CD4-positive, alpha-beta T cell (primary cell): ENCODE data around the gene CACNA2D3. TPM values are rescaled to one million over a fixed set of nuclear protein-coding genes. Genes with fewer than 3 reads are reported as not detected.

Experiments used
- ATAC-seq: fragments of 200-7000 bp; cut with Tn5 transposase; one replicate; pipeline ENCODE4 v1.10.0; 2022; ENCODE audit warnings: mild to moderate bottlenecking; ENCODE audit not compliant: poor library complexity
- CTCF ChIA-PET: fragments of 350-600 bp; sonication (Branson Sonifier 250); formaldehyde crosslinking; loops from one replicate; lab custom pipeline; 2021; ENCODE audit warnings: antibody characterized with exemption, inconsistent platforms; lab: Charles Lee
- POLR2A ChIA-PET: fragments of 350-600 bp; sonication (Branson Sonifier 250); formaldehyde crosslinking; loops from one replicate; lab custom pipeline; 2021; ENCODE audit warnings: antibody characterized with exemption, inconsistent platforms; lab: Charles Lee
- DNase-seq, 14 experiments: peaks; one replicate each; pipeline ENCODE4 v3.0.0-alpha.2; 2013 to 2020; ENCODE audit warnings: mixed read lengths in 2 of 14
- H3K27ac ChIP-seq, 2 donors: one replicate each; pipeline versions ENCODE4 v1.5.1 to v1.7.0; 2013; ENCODE audit warnings: low read length in 2 of 2, low read depth in 1 of 2, mild to moderate bottlenecking in 1 of 2
- H3K27me3 ChIP-seq, 2 experiments: 1 replicate in 1 of 2; 2 replicates in 1 of 2; pipeline versions ENCODE4 v1.6.1 to v1.7.0; 2013; ENCODE audit warnings: low read length in 2 of 2, control low read depth in 1 of 2, mild to moderate bottlenecking in 1 of 2, moderate library complexity in 1 of 2; ENCODE audit not compliant: insufficient read depth in 2 of 2, control insufficient read depth in 1 of 2
- H3K36me3 ChIP-seq: one replicate; pipeline ENCODE4 v1.6.1; 2013; ENCODE audit warnings: low read length, control low read depth; ENCODE audit not compliant: insufficient read depth
- H3K4me1 ChIP-seq: one replicate; pipeline ENCODE4 v1.6.1; 2013; ENCODE audit warnings: low read length, control low read depth; ENCODE audit not compliant: insufficient read depth
- H3K4me3 ChIP-seq: one replicate; pipeline ENCODE4 v1.5.1; 2013; ENCODE audit warnings: mild to moderate bottlenecking, low read length, moderate library complexity
- H3K9me3 ChIP-seq, 2 experiments: 1 replicate in 1 of 2; 2 replicates in 1 of 2; pipeline versions ENCODE4 v1.6.1 to v1.7.0; 2013; ENCODE audit warnings: low read length in 2 of 2, mild to moderate bottlenecking in 2 of 2, control low read depth in 1 of 2, moderate library complexity in 1 of 2; ENCODE audit not compliant: control insufficient read depth in 1 of 2, insufficient read depth in 1 of 2
- H3K27ac Mint-ChIP-seq: one replicate; pipeline ENCODE4 v1.8.0; 2020; ENCODE audit warnings: mixed read lengths
- H3K27me3 Mint-ChIP-seq: one replicate; pipeline ENCODE4 v1.8.0; 2021; ENCODE audit warnings: mixed read lengths
- H3K36me3 Mint-ChIP-seq: one replicate; pipeline ENCODE4 v1.8.0; 2021; ENCODE audit warnings: low read depth, mixed read lengths
- H3K4me1 Mint-ChIP-seq: one replicate; pipeline ENCODE4 v1.8.0; 2021; ENCODE audit warnings: low read depth, mixed read lengths
- H3K4me3 Mint-ChIP-seq: one replicate; pipeline ENCODE4 v1.8.0; 2020; ENCODE audit warnings: mild to moderate bottlenecking, mixed read lengths
- H3K9me3 Mint-ChIP-seq: one replicate; pipeline ENCODE4 v1.8.0; 2020; ENCODE audit warnings: mixed read lengths
- intact Hi-C, 2 experiments: fragments of 100-400 bp; cut with DNase I in 1 of 2; cut with micrococcal nuclease in 1 of 2; formaldehyde crosslinking; loops; one replicate each; pipeline versions ENCODE4 v1.15.1 to v1.9.0; 2023 to 2025; cut with DNase I, micrococcal nuclease
- total RNA-seq, 174 experiments: library from RNA in 2 of 174; stranded (reverse) in 2 of 174; gene quantifications; one replicate each; pipeline ENCODE4 v1.2.3 and lab custom pipeline; 2021 to 2026
- TF ChIP-seq, protein P1 (sequence below): fragments of 200-600 bp; IDR thresholded peaks from one replicate; pipeline ENCODE4 v1.8.0; 2022; ENCODE audit warnings: antibody characterized with exemption, mild to moderate bottlenecking

The CACNA2D3 gene
- total RNA-seq, 2 experiments from 2014 or later, result 0.08 TPM; not detected in 1

DNA sequence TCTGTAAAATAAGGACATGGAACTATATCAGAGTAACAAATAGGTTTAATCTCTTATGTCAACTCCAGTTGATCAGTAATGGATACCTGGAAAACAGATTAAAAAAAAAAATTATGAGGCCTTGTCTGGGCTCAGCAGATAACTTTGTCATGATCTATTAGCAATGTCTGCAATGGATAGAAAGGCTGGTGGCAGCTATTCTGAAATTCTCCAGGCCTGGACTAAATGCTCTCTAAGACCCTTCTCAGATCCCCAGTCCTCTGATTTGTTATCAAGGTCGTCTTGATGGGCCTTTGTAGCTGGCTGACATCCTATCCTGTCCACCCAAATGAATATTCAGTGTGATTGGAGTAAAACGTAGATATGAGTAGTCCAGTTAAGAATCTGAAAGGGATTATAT is 791.8 kb downstream of the CACNA2D3 start:
- no peaks in the 10 kb centered on the region for H3K4me1 ChIP-seq

DNA sequence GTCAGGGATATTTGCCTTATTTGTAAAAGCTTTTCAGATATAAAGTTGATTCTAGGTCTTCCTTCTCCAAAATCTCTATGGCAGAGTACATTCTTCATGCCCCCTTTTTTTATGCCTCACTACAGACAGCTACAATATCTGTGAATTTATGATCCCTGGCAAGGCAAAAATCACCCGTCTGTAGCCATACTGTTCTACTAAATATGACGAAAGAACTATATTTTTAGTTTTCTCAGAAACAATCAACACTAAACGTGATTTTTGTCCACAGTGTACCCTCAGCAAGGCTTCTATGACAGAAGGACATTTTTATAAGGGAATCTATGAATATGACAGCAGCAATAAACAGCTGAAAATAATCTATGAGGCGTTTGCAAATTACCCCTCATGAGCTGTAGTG is 792.8 kb downstream of the CACNA2D3 start:
- Histone ChIP-seq H3K36me3 (no peaks in the 10 kb centered on the region), H3K4me3 (no peak overlapping the region), H3K9me3 (peaks cover 0 to 12% of the 10 kb centered on the region in 2 experiments), H3K4me1 (no peaks in the 10 kb centered on the region), H3K27me3 (no peaks in the 10 kb centered on the region), H3K27ac (no peak overlapping the region)
- Mint-ChIP-seq H3K27ac (no peak overlapping the region), H3K4me1 (no peaks in the 10 kb centered on the region), H3K27me3 (no peaks in the 10 kb centered on the region), H3K36me3 (no peaks in the 10 kb centered on the region), H3K9me3 (peaks cover 6% of the 10 kb centered on the region), H3K4me3 (no peak overlapping the region)
- TF ChIP-seq, protein P1, sequence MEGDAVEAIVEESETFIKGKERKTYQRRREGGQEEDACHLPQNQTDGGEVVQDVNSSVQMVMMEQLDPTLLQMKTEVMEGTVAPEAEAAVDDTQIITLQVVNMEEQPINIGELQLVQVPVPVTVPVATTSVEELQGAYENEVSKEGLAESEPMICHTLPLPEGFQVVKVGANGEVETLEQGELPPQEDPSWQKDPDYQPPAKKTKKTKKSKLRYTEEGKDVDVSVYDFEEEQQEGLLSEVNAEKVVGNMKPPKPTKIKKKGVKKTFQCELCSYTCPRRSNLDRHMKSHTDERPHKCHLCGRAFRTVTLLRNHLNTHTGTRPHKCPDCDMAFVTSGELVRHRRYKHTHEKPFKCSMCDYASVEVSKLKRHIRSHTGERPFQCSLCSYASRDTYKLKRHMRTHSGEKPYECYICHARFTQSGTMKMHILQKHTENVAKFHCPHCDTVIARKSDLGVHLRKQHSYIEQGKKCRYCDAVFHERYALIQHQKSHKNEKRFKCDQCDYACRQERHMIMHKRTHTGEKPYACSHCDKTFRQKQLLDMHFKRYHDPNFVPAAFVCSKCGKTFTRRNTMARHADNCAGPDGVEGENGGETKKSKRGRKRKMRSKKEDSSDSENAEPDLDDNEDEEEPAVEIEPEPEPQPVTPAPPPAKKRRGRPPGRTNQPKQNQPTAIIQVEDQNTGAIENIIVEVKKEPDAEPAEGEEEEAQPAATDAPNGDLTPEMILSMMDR, result no peak
- ChIA-PET CTCF (no interaction called here), POLR2A (no interaction called here)
- DNase-seq (no peak), ATAC-seq (no peak)
- intact Hi-C loops, result no loop called here

More for the DNA sequence above, 791.8 kb downstream of the CACNA2D3 start:
- H3K4me3 ChIP-seq, result no peak overlapping the region
- DNase-seq (no peak), ATAC-seq (no peak)
- no peaks in the 10 kb centered on the region for H3K36me3 ChIP-seq
- H3K27me3 ChIP-seq, result no peaks in the 10 kb centered on the region
- H3K27ac ChIP-seq, result no peak overlapping the region
- TF ChIP-seq, protein P1, result no peak
- H3K36me3 Mint-ChIP-seq, result no peaks in the 10 kb centered on the region
- H3K9me3 ChIP-seq, result peaks cover 0 to 8% of the 10 kb centered on the region in 2 experiments
- no peak overlapping the region for H3K27ac Mint-ChIP-seq
- H3K4me3 Mint-ChIP-seq, result no peak overlapping the region
- intact Hi-C loops, result no loop called here
- ChIA-PET CTCF (no interaction called here), POLR2A (no interaction called here)
- no peaks in the 10 kb centered on the region for H3K4me1 Mint-ChIP-seq
- peaks cover 6% of the 10 kb centered on the region for H3K9me3 Mint-ChIP-seq
- H3K27me3 Mint-ChIP-seq, result no peaks in the 10 kb centered on the region

DNA sequence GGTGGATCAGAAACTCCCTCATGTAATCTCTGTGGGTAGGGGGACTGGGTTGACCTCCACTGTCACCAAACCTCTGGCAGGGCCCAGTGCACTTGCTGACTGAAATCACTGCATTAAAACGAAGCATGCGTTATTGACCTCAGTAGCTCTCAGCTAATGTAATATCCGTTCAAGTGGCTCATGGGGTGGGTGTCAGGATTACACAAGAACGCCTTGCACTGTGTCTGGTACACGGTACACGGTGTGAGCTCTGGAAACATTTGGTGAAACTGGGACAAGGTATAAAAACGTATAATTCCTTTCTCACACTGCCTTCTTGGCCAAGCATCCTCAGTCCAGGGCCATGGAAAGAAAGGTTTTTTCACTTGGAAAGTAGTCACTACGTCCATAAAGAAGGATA is 793.6 kb downstream of the CACNA2D3 start:
- Mint-ChIP-seq H3K36me3 (no peaks in the 10 kb centered on the region), H3K27ac (no peak overlapping the region), H3K27me3 (no peaks in the 10 kb centered on the region), H3K9me3 (peaks cover 6% of the 10 kb centered on the region), H3K4me1 (no peaks in the 10 kb centered on the region), H3K4me3 (no peak overlapping the region)
- POLR2A ChIA-PET, result no interaction called here
- no peaks in the 10 kb centered on the region for H3K4me1 ChIP-seq
- no peak overlapping the region for H3K27ac ChIP-seq
- ATAC-seq (no peak), DNase-seq (no peak)
- H3K4me3 ChIP-seq, result no peak overlapping the region
- H3K27me3 ChIP-seq, result no peaks in the 10 kb centered on the region
- intact Hi-C loops, result no loop called here
- TF ChIP-seq, protein P1, result no peak
- peaks cover 0 to 12% of the 10 kb centered on the region in 2 experiments for H3K9me3 ChIP-seq
- no peaks in the 10 kb centered on the region for H3K36me3 ChIP-seq
- CTCF ChIA-PET, result no interaction called here
